Choroid plexus epithelial cell (primary cell): ENCODE results near the gene LYRM7.
A peak's percentile ranks its signal among the peaks of the same experiment; 100 is the strongest.

ENCODE experiments used
- DNase-seq: peaks from one replicate; pipeline ENCODE4 v3.0.0-alpha.2; 2010; ENCODE audit warnings: low read depth
- H3K4me3 ChIP-seq: 2 replicates; pipeline ENCODE4 v1.5.1; 2011; ENCODE audit warnings: low read depth, mild to moderate bottlenecking, control low read depth, low read length, moderate library complexity
- TF ChIP-seq, protein P1 (sequence below): conservative IDR thresholded peaks from 2 replicates; pipeline ENCODE4 v1.5.1; 2011; ENCODE audit warnings: low read depth, mild to moderate bottlenecking, control low read depth, inconsistent platforms, low read length, moderate library complexity

Gene LYRM7

GRCh38 chr5:131164191-131165118 is 6.3 kb upstream of the LYRM7 start:
- peak overlapping the region; percentile 92 for H3K4me3 ChIP-seq
- TF ChIP-seq, protein P1, sequence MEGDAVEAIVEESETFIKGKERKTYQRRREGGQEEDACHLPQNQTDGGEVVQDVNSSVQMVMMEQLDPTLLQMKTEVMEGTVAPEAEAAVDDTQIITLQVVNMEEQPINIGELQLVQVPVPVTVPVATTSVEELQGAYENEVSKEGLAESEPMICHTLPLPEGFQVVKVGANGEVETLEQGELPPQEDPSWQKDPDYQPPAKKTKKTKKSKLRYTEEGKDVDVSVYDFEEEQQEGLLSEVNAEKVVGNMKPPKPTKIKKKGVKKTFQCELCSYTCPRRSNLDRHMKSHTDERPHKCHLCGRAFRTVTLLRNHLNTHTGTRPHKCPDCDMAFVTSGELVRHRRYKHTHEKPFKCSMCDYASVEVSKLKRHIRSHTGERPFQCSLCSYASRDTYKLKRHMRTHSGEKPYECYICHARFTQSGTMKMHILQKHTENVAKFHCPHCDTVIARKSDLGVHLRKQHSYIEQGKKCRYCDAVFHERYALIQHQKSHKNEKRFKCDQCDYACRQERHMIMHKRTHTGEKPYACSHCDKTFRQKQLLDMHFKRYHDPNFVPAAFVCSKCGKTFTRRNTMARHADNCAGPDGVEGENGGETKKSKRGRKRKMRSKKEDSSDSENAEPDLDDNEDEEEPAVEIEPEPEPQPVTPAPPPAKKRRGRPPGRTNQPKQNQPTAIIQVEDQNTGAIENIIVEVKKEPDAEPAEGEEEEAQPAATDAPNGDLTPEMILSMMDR = peak; percentile 8
- DNase-seq = peak; percentile 85

GRCh38 chr5:131165119-131165727 is 5.5 kb upstream of the LYRM7 start, which contains the start of gene HINT1:
HINT1 (minus strand) TSS chr5:131165256; CDS start chr5:131165205, 51 bp downstream.
- H3K4me3 ChIP-seq = peak within 1 kb of the TSS; percentile 92
- DNase-seq = peak; percentile 90
- TF ChIP-seq, protein P1 = peak; percentile 27

- TF ChIP-seq, protein P1 = no peak
- H3K4me3 ChIP-seq = no peak overlapping the region
- DNase-seq = no peak
Observed at GRCh38 chr5:131167615-131168014, 3.1 kb upstream of the LYRM7 start.

DNA sequence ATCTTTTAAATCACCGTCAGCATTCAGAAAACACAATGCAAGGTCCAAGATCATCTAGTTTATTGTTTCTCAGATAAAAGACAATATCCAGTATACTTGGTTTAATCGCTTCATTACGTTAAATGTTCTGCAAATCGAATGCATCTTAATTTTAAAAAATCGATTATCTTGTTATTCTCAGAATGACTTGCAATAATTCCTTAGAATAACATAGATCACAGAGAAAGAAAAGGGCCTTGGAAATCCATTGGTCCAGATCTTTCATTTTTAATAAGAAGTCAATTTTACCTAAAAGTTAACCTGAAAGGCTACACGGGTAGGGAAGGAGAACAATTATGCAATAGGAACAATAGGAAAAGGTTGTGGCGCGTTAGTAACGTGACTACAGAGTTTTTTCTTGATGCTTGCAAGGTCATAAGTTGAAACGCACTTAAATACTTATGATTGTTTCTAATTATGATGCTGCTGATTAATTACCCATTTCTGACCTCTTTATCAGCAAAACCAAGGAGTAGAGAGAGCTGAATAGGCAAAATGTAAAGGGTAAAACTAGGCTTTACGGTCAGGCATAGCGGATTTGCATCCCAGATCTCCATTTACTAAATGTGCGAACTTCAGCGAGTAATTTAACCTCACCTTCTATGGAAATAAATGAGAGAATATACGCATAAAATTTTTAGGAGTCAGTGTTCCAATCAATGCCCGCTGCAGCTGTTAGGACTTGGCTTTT is 769 bp upstream of the LYRM7 start:
- TF ChIP-seq, protein P1 = no peak
- no peak for DNase-seq
- peak overlapping the region; percentile 66 for H3K4me3 ChIP-seq

DNA sequence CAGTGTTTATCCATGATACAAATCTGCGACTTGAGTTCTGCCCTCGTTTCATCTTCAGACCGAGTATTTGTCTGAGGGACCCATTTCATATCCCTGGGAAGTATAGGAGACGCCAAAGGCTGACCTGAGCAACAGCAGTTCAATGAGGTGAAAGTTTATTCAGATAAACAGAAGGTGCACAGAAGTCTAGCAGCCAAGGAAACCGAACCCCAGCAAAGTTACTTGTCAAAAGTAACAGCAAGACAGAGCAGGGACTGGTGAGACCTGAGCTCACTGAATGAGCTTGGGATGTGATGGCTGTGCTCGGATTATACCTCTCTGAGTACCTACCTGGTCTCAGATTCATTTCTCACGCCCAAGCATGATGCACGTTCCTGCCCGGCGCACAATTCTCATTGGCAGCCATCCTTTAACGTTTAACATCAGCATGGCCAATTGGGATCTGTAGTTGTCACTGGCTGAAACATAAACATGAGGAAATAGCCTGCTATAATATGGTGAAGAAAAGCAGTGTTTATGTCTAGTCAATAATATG is 599 bp downstream of the LYRM7 start:
- peak overlapping the region; percentile 74 for H3K4me3 ChIP-seq
- no peak for DNase-seq
- TF ChIP-seq, protein P1 = no peak

- no peak for DNase-seq
- no peak overlapping the region for H3K4me3 ChIP-seq
- TF ChIP-seq, protein P1 = no peak
Observed at GRCh38 chr5:131180407-131180806, 9.7 kb downstream of the LYRM7 start.
